ENCODE measurements around the gene CNP. TPM values are rescaled to one million over a fixed set of nuclear protein-coding genes. Genes with fewer than 3 reads are reported as not detected.

Gene CNP
- total and polyA plus RNA-seq, 12 donors = 17.2 to 42.7 (median 25.3) TPM

DNA sequence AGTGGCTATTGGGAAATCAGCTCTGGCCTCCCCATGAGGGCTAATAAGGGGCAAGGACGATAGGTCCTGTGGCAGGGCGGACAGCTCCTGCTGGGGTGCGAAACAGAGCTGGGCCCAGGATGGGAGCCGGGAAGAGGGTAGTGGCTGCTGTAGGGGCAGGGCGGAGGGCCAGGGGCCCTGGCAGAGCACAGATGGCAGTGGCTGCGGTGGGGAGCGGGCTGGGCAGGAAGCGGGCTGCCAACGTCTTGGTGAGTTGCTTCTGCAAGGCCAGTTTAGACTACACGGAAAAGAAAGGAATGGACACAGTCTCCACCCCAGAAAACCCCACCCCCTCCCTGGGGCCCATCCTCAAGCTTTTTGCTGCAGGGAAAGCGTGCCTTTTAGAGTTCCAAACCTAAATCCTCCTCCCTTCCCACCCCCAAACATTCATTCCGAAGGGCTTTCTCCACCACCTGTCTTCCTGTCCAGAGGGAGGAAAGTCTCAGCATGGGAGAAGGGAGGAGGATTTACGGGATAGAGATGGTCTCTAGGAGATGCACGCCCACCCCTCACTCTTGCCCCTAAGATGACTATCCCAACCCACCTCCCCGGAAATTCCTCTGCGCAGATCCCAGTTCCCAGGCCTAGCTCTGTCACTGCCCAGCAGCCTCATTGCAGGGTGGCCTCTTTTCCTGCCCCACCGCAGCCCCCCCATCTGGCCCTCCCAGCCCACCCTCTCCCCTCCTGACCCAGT, 60.4 kb downstream of the CNP start:
- H3K4me1 ChIP-seq = peaks cover 9 to 31% (median 17%) of the 10 kb centered on the region in 9 donors
- intact Hi-C loops (cut with DNase I) = loop anchor here in 6 of 10 donors (2.0 to 10.0 kb wide), 7 partner anchors 35 to 158 kb away; partner anchors contain the start of genes DHX58 (in 1 of the 6), HCRT (in 1 of the 6) and KCNH4 (in 1 of the 6)
- no peak for ATAC-seq

More for the DNA sequence above, 60.4 kb downstream of the CNP start:
- WGBS, 2 donors = 53 to 62% methylated on average over 17 of the region's 17 CpGs
- Histone ChIP-seq H3K27me3 (peaks cover 0 to 13% (median 0%) of the 10 kb centered on the region in 7 donors), H3K36me3 (peaks cover 0 to 30% (median 23%) of the 10 kb centered on the region in 9 donors), H3K4me3 (no peak overlapping the region), H3K9me3 (no peaks in the 10 kb centered on the region), H3K27ac (no peak overlapping the region)
- TF ChIP-seq, protein P1, sequence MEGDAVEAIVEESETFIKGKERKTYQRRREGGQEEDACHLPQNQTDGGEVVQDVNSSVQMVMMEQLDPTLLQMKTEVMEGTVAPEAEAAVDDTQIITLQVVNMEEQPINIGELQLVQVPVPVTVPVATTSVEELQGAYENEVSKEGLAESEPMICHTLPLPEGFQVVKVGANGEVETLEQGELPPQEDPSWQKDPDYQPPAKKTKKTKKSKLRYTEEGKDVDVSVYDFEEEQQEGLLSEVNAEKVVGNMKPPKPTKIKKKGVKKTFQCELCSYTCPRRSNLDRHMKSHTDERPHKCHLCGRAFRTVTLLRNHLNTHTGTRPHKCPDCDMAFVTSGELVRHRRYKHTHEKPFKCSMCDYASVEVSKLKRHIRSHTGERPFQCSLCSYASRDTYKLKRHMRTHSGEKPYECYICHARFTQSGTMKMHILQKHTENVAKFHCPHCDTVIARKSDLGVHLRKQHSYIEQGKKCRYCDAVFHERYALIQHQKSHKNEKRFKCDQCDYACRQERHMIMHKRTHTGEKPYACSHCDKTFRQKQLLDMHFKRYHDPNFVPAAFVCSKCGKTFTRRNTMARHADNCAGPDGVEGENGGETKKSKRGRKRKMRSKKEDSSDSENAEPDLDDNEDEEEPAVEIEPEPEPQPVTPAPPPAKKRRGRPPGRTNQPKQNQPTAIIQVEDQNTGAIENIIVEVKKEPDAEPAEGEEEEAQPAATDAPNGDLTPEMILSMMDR (IDR thresholded peaks at IDR 0.05) = no peak
- no peak for DNase-seq

Other genes with a start within 250 kb of the CNP start
- under 1 TPM in 1 of 10 donors, not detected in 9; 0.18 TPM for gene HAP1, start 232.2 kb upstream of the CNP start, total RNA-seq
- gene HAP1, start 232.2 kb upstream of the CNP start, polyA plus RNA-seq = under 1 TPM in 1 of 2 donors, not detected in 1; 0.03 TPM
- 100 to 1,000 TPM; 113 to 217 (median 156) TPM for gene JUP, start 180.1 kb upstream of the CNP start, total RNA-seq
- 10 to 100 TPM; 80.2 to 95.8 TPM for gene JUP, start 180.1 kb upstream of the CNP start, polyA plus RNA-seq
- gene P3H4, start 154.8 kb upstream of the CNP start, total RNA-seq = 1 to 10 TPM; 2.0 to 7.5 (median 3.8) TPM
- gene P3H4, start 154.8 kb upstream of the CNP start, polyA plus RNA-seq = 1 to 10 TPM; 5.6 to 7.3 TPM
- gene FKBP10, start 153.8 kb upstream of the CNP start, total RNA-seq = 10 to 100 TPM in 4 of 10 donors, 1 to 10 TPM in 6; 4.8 to 31.8 (median 8.7) TPM
- 10 to 100 TPM; 27.8 to 29.3 TPM for gene FKBP10, start 153.8 kb upstream of the CNP start, polyA plus RNA-seq
- 10 to 100 TPM; 14.5 to 25.0 (median 20.5) TPM for gene NT5C3B, start 130.6 kb upstream of the CNP start, total RNA-seq
- 10 to 100 TPM; 42.1 to 48.5 TPM for gene NT5C3B, start 130.6 kb upstream of the CNP start, polyA plus RNA-seq
- gene KLHL10, start 129.0 kb upstream of the CNP start, total RNA-seq = under 1 TPM in 4 of 10 donors, not detected in 6; 0.12 to 0.25 (median 0.18) TPM
- gene KLHL10, start 129.0 kb upstream of the CNP start, polyA plus RNA-seq = under 1 TPM in 1 of 2 donors, not detected in 1; 0.01 TPM
- 1 to 10 TPM; 2.1 to 4.9 (median 3.6) TPM for gene KLHL11, start 101.4 kb upstream of the CNP start, total RNA-seq
- gene KLHL11, start 101.4 kb upstream of the CNP start, polyA plus RNA-seq = 1 to 10 TPM; 1.4 TPM
- gene ACLY, start 47.8 kb upstream of the CNP start, total RNA-seq = 10 to 100 TPM; 22.0 to 42.2 (median 25.2) TPM
- 10 to 100 TPM; 12.1 to 27.0 TPM for gene ACLY, start 47.8 kb upstream of the CNP start, polyA plus RNA-seq
- 1 to 10 TPM in 3 of 10 donors, under 1 TPM in 7; 0.23 to 1.6 (median 0.63) TPM for gene ODAD4, start 36.2 kb upstream of the CNP start, total RNA-seq
- 1 to 10 TPM; 1.2 to 1.5 TPM for gene ODAD4, start 36.2 kb upstream of the CNP start, polyA plus RNA-seq
- 10 to 100 TPM; 68.8 to 90.0 (median 80.5) TPM for gene DNAJC7, start 50.6 kb downstream of the CNP start, total RNA-seq
- gene DNAJC7, start 50.6 kb downstream of the CNP start, polyA plus RNA-seq = 100 to 1,000 TPM in 1 of 2 donors, 10 to 100 TPM in 1; 93.7 to 121 TPM
- 10 to 100 TPM; 50.1 to 64.1 (median 57.2) TPM for gene NKIRAS2, start 53.3 kb downstream of the CNP start, total RNA-seq
- gene NKIRAS2, start 53.3 kb downstream of the CNP start, polyA plus RNA-seq = 10 to 100 TPM; 51.4 to 61.2 TPM
- gene C17orf113, start 83.8 kb downstream of the CNP start, total RNA-seq = 1 to 10 TPM in 3 of 10 donors, under 1 TPM in 7; 0.46 to 1.2 (median 0.88) TPM
- gene C17orf113, start 83.8 kb downstream of the CNP start, polyA plus RNA-seq = 1 to 10 TPM in 1 of 2 donors, under 1 TPM in 1; 0.26 to 1.2 TPM
- under 1 TPM in 9 of 10 donors, not detected in 1; 0.16 to 0.56 (median 0.24) TPM for gene ZNF385C, start 131.7 kb downstream of the CNP start, total RNA-seq
- under 1 TPM; 0.09 to 0.29 TPM for gene ZNF385C, start 131.7 kb downstream of the CNP start, polyA plus RNA-seq
- gene DHX58, start 145.9 kb downstream of the CNP start, total RNA-seq = 1 to 10 TPM; 2.2 to 8.4 (median 4.0) TPM
- gene DHX58, start 145.9 kb downstream of the CNP start, polyA plus RNA-seq = 10 to 100 TPM in 1 of 2 donors, 1 to 10 TPM in 1; 3.4 to 16.9 TPM
- 10 to 100 TPM in 9 of 10 donors, 1 to 10 TPM in 1; 9.3 to 29.7 (median 13.3) TPM for gene KAT2A, start 154.6 kb downstream of the CNP start, total RNA-seq
- gene KAT2A, start 154.6 kb downstream of the CNP start, polyA plus RNA-seq = 100 to 1,000 TPM in 1 of 2 donors, 10 to 100 TPM in 1; 20.6 to 118 TPM
- under 1 TPM in 1 of 10 donors, not detected in 9; 0.23 TPM for gene HSPB9, start 156.0 kb downstream of the CNP start, total RNA-seq
- under 1 TPM; 0.01 to 0.29 TPM for gene HSPB9, start 156.0 kb downstream of the CNP start, polyA plus RNA-seq
- 10 to 100 TPM; 24.6 to 64.4 (median 35.3) TPM for gene RAB5C, start 188.2 kb downstream of the CNP start, total RNA-seq
- 10 to 100 TPM; 33.3 to 76.5 TPM for gene RAB5C, start 188.2 kb downstream of the CNP start, polyA plus RNA-seq
- gene KCNH4, start 214.3 kb downstream of the CNP start, total RNA-seq = under 1 TPM in 6 of 10 donors, not detected in 4; 0.06 to 0.22 (median 0.13) TPM
- gene KCNH4, start 214.3 kb downstream of the CNP start, polyA plus RNA-seq = under 1 TPM; 0.07 to 0.29 TPM
- gene HCRT, start 218.7 kb downstream of the CNP start, total RNA-seq = not detected
- gene HCRT, start 218.7 kb downstream of the CNP start, polyA plus RNA-seq = not detected
- 10 to 100 TPM in 2 of 10 donors, 1 to 10 TPM in 8; 4.6 to 11.5 (median 6.2) TPM for gene GHDC, start 227.7 kb downstream of the CNP start, total RNA-seq
- gene GHDC, start 227.7 kb downstream of the CNP start, polyA plus RNA-seq = 10 to 100 TPM in 1 of 2 donors, 1 to 10 TPM in 1; 7.0 to 10.1 TPM

All from heart right ventricle (tissue), 16 donors.